ENCODE measurements around the gene SORCS3.

GRCh38 chr10:105161149-105161548 is 520.1 kb downstream of the SORCS3 start:
- TF ChIP-seq CTCF (IDR thresholded peaks at IDR 0.05): no peak
- no peak for TF ChIP-seq EZH2 (IDR thresholded peaks at IDR 0.05; ENCODE audit: borderline replicate concordance, insufficient read depth, low read depth, low read length, poor library complexity, severe bottlenecking)

Measured in B cell (primary cell).